Tongue (tissue), 2 donors: ENCODE data around the gene AKT3. TPM values are rescaled to one million over a fixed set of nuclear protein-coding genes. Genes with fewer than 3 reads are reported as not detected.
"Not testable (repeated sequence)": the region's sequence is repeated elsewhere in the genome, so short reads cannot be mapped to it uniquely, and the experiment has no call there.

Experiments used
- DNase-seq: peaks from one replicate; pipeline ENCODE4 v3.0.0-alpha.2; 2015
- total RNA-seq: library from RNA; depleted of rRNA; stranded (reverse); fragments of >200 nt; gene quantifications from one replicate; pipeline ENCODE4 v1.2.3, GENCODE V29; 2014

The AKT3 gene
- total RNA-seq, 1 donor from 2014 or later: 48.3 TPM

DNA sequence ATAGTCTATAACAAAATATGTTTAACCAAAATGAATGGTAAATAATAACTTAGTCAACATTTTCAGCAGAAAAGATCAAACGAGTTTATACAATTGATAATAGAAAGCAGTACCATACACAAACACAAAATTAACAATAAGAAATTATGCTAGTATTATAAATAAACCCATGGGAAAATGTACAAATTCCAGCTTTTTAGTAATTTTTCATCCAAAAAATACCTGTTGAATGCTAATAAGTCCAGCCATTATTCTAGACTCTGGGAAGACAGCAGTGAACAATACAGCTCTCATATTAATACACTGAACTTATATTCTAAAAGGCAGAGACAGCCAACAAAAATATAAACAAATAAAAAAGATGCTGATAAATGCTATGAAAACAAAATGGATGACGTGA is 66.3 kb downstream of the AKT3 start:
- DNase-seq: no peak

DNA sequence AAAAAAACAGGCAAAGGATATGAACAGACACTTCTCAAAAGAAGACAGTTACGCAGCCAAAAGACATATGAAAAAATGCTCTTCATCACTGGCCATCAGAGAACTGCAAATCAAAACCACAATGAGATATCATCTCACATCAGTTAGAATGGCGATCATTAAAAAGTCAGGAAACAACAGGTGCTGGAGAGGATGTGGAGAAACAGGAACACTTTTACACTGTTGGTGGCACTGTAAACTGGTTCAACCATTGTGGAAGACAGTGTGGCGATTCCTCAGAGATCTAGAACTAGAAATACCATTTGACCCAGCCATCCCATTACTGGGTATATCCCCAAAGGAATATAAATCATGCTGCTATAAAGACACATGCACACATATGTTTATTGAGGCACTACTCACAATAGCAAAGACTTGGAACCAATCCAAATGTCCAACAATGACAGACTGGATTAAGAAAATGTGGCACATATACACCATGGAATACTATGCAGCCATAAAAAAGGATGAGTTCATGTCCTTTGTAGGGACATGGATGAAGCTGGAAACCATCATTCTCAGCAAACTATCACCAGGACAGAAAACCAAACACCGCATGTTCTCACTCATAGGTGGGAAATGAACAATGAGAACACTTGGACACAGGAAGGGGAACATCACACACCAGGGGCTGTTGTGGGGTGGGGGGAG is 77.5 kb downstream of the AKT3 start:
- DNase-seq: not testable (repeated sequence)

DNA sequence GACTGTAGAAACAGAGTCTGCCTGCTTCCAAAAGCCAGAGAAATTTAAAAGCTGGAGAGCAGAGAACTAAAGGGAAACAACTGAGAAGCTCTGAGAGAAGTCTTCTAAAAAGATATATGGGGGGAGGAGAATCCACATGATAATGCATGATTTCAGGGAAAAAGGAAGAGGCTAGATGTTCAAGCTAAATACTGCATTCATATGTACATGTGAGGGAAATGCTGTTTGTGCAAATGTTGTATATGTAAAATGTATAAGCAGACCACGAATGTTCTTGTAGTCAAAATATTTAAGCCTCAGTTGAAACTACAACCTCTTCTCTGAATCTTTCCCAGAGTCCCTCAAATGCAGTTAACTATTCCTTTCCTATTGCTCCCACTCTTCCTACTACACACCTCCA is 79.2 kb downstream of the AKT3 start:
- DNase-seq: no peak

DNA sequence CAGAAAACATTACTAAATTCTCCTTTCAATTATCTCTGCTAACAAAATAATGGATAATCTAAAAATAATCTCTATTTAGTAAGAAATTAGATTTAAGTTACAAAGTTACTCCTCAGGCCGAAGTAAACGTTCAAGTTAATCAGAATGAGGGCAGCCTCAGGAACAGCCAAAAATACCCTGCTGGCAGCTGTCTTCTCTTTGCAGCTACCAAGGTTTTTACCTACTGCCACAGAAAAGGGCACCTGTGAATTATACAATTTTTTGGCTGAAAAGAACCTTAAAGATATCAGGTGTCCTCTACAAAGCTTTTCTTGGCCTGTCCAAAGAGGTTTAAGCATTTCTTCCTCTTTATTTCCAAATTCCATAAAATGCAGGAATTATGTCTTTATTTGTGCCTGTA is 84.4 kb downstream of the AKT3 start:
- no peak for DNase-seq

DNA sequence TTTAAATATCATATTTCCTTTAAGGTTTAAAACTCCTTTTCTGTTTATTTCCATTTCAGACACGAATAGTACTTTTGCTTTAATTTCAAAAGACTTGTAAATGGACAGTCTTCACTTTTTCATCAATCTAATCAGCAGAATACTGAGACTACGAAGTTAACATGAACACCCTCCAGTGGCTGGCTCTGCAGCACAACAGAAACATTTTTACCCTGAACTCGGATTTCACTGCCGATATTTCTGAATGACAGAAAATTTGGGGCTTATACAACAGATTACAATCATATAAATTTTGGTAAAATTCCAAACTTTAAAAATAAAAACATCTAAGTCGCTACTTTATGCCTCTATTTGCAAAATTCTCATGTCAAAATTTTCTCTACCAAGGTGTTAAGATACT is 86.2 kb downstream of the AKT3 start:
- no peak for DNase-seq

DNA sequence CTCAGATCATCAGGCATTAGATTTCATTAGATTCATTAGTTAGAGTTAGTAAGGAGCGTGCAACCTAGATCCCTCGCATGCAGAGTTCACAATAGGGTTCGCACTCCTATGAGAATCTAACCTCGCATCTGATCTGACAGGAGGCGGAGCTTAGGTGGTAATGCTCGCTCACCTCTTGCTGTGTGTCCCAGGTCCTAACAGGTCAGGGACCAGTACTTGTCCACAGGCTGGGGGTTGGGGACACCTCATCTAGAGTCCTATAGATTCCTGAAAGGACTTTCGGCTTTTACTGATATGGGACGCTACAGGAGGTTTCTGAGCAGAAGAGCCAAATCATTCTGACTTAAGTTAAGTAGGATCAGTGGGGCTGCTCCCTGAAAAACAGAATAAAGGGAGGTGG is 91.4 kb downstream of the AKT3 start:
- DNase-seq: no peak

DNA sequence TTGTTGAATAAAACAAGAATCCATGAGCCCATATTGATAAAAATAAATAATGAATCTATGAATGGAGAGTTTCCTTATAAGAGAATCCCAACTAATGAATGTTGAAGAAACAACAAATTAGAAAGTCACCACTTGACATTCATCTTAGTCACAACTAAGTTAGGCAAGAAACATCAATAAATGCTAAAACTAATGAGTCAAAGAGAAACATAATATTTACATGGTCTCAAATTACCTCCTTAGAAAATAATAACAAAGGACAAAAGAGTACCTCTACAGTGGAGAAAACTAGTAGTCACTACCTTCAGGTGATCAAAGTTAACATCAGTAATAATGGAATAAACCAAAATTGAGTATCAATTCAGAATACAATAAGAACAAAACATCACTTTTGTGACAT is 93.5 kb downstream of the AKT3 start:
- no peak for DNase-seq

DNA sequence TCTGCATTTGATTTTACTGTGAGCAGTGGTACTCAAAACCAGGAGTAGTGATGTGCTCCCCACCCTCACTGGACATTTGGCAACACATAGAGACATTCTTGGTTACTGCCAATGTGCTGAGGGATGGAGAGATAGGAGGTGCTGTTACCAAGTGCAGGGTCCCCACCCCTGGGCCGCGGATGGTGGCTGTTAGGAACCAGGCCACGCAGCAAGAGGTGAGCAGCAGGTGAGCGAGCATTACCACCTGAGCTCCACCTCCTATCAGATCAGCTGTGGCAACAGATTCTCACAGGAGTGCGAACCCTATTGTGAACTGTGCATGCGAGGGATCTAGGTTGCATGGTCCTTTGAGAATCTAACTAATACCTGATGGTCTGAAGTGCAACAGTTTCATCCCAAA is 95.7 kb downstream of the AKT3 start:
- DNase-seq: no peak

DNA sequence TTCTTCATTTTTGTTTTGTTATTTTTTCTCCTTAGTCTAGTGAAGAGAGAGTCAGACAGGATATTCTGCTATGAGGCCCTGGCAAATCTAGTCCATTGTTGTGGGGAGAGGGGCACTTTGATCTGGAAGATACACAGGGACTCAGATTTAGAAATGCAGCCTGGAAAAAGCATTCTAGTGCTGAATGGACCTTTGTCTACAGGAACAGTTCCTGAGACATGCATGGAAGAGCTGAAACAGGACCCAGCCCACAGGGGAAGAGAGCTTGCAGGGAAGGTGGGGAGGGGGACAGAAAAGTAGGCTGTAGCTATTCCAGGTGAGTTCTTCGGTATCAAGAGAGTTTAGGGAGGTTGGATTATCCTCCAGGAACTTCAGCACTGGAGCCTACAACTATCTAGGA is 98.5 kb downstream of the AKT3 start:
- DNase-seq: no peak

DNA sequence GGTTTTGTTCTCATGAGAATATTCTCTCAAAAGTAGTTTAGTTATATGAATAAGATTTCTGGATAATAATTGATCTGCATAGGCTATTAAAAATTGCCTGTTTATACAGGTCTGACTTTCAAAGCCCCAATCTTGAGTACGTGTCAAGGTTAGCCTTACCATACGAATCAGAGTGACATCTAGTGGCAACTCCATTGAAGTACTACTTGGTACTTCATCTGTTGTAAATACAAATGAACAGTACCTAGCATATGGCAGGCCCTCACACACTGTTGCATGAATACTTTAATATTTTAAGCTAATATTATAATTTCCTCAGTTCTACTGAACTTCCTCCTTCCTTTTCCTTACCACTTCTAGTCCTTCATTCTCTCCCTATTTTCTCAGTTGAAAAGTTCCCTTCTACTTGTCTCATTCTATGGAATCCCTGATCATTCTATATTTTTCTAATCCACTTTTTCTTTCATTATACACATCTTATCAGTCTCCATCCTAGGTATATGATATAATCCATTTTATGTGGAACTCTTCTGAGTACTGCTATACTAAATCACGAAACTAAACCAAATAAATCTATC is 101.2 kb downstream of the AKT3 start:
- DNase-seq: peak; percentile 80

DNA sequence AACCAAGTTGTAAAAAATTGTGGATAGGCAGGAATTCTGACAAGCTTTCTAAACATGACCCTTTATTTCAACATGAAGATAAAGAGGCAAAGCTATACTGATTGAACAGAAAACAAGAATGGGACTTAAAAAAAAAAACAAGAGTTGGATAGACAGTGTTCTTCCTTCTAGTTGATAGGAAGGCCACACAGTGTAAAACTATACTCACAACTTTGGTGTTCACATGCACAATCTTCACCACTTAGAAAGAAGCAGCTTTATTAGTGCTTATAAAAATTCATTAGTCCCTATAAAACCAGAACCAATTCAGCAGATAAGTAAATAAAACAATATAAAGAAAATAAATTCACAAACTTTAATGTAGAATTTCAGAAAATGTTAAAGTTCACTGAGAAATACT is 101.8 kb downstream of the AKT3 start:
- no peak for DNase-seq

DNA sequence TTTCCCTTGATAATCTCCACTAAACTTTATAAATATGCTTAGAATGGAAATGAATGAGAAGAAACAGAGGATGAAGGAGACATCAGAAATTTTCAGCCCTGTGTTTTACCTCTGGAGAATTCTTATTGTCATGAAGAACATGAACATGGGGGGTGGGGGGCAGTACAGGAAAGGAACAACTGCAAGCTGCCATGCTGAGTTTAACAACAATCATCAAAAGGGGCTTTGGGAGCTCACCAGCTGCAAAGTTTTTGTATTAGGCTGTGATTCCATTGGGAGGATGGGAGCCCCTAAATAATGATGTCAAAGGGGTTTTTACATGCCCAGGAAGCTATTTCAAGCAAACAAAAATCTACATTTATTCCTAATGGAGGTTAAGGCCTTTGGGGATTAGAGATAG is 103.3 kb downstream of the AKT3 start:
- DNase-seq: no peak

DNA sequence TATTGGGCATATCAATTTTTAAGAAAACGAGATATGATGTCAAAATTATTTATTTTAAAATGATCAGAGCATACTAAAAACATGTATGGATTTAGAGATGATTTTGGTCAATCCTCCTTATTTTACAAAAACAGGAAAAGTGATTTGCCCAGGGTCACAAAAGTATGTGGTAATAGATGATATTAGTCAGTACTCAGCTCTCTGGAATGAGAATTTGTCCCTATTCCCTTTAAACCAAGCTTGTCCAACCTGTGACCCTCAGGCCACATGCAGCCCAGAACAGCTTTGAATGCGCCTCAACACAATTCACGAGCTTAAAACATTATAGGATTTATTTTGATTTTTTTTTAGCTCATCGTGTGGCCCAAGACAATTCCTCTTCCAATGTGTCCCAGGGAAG is 104.7 kb downstream of the AKT3 start:
- no peak for DNase-seq

DNA sequence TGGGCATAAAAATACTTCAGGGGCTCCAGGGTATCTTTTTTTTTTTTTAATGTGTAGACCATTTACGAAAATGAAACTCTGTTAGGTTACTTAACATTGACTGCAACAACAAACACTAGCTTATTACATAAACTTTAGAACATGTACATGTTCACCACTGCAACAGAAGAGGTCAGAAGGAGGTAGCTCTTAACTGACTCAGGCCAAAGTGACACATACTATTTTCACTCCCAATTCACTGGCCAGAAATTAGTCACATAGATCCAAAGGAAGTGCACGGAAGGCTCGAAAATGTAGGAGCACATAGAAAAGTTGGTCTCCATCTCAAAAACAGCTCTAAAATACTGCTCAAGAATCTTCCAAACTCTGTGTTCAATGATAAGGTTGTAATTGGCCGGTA is 107.2 kb downstream of the AKT3 start:
- DNase-seq: no peak

DNA sequence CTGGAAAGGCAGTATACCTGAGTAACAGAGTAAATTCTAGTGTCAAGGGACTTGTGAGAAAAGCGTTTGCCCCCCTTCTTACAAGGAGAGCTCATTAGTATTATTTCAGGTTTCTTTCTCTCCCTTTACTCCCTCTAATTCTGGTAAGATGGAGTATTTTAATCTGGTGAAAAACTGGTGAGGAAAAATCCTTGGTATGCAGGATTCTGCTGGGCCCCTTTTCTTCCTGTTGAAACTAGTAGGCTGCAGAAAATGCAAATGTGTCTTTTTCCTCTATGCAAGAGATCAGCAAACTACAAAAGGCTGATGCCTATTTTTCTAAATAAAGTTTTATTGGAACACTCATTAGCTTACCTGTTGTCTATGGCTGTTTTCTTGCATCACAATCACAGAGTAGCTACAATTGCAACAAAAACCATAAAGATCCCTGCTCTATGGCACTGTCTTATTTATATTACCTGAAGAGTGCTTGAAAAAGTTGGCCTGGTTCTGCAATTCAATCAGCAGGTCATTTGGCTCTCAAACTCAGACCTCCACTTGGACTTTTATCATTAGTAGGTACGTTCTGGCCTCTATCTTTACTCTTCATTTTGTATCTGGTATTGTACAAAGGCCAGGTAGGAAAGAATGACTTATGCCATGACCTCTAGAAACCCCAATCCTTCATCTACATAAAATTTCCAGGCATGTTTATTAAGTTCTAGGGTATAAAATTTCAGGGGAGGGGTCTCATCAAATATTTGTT is 109.6 kb downstream of the AKT3 start:
- DNase-seq: no peak

DNA sequence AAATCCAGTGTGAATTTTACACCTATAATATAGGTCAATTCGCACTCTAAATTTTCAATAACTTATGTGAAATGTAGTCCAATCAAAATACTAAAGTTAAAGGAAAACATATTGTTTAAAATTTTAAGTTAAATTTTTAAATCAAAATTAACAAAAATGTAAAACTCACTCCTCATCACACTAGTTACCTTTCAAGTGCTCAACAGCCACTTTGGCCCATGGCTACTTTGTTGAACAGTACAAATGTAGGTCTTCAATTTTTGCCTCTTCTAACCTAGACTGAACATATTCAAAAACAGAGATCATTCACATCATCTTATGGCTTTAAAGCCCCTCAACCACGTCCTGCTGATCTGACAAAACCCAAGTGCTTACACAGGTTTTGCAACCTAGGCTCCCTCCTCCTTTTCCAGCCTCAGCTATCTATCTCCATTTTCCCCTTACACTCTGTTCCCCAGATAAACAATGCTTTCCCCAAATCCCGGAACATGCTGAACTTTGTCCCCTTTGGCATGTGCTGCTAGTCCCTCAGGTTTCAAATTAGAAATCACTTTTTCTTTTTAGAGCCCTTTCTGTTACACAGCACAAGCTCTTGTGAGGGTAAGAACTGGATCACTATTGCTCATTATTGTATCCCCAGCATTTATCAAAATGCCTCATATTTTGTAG is 110.6 kb downstream of the AKT3 start:
- no peak for DNase-seq

DNA sequence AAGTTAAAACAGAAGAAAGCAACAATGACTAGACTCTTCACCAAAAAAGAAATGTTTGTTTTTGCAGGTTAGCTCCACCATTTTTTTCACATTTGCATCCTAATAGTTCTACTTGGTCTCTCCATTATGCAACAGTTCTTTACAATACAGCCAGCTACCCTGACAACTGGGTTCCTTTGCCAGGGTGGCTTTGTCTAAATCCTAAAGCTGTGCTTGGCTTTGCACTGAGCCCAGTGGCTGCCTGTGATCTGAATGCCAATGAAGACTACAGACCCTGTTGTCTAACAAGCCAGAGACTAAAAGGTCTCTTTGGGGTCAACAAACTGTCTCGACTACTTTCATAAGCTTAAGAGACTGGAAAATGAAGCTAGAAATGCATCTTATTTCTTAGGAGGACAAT is 112.0 kb downstream of the AKT3 start:
- peak; percentile 14 for DNase-seq

DNA sequence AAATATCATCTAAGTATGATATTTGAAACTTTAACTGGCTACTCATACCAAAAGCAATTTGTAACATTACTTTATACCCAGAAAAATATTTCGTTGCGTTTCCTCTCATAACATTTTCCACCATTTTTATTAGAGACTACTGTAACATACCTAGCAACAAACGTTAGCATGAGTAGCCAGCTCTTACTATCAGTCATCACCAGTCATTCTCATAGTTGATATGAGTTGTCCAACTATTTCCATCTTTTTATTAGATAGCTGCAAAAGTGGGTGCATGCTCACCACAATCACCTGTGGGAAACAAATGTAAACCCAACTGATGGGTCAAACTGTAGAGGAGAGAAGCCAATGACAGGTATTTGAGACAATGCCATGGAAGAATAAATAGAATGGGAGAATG is 114.6 kb downstream of the AKT3 start:
- no peak for DNase-seq

DNA sequence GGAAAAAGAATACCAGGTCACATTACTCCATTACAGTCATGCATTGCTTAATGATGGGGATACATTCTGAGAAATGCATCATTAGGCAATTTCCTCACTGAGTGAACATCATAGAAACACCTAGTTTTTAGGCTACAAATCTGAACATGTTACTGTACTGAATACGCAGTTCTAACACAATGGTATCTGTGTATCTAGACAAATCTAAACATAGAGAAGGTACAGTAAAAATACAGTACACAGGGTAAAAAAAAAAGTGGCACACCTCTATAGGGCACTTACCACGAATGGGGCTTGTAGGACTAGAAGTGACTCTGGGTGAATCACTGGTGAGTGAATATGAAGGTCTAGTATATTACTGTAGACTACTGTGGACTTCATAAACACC is 115.7 kb downstream of the AKT3 start:
- DNase-seq: no peak

DNA sequence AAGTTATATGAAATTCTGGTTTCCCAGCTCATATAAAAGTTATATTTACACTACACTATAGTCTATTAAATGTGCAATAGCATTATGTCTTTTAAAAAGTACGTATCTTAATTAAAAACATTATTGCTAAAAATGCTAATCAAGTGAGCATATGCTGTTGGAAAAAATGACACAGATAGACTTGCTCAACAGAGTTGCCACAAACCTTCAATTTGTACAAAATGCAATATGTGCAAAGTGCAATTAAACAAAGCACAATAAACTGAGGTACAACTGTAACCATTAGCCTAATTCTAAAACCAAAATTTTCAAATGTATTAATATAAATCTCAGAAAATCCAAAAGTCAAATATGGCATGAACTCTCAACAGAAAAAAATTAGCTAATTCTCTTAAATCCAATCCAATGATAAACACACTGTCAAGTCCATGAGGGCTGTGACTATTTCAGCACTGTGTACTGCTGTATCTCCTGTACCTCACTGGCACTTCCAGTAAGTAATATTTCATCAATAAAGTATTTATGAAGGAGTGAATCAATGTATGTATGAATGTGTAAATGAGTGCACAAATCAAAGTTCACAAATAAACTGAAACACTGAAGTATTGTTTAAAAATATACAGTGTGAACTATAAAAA is 116.3 kb downstream of the AKT3 start:
- DNase-seq: no peak

DNA sequence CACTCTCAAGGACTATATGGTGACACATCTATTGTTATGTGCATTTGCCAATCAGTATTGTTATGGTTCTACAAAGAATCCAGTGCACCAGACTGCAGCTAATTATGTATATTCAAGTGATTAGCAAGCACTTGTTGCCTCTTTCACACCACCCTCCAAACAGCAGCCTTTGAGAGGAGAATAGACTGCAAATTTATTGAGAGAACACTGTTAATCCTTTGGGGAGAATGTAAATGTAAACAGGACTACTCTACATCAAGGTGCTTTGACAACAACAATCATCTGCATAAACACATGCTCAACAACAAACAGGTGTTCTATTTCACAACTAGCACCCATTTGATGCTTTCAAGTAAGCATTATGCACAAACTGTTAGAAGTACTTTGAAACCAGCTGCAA is 117.4 kb downstream of the AKT3 start:
- DNase-seq: no peak

DNA sequence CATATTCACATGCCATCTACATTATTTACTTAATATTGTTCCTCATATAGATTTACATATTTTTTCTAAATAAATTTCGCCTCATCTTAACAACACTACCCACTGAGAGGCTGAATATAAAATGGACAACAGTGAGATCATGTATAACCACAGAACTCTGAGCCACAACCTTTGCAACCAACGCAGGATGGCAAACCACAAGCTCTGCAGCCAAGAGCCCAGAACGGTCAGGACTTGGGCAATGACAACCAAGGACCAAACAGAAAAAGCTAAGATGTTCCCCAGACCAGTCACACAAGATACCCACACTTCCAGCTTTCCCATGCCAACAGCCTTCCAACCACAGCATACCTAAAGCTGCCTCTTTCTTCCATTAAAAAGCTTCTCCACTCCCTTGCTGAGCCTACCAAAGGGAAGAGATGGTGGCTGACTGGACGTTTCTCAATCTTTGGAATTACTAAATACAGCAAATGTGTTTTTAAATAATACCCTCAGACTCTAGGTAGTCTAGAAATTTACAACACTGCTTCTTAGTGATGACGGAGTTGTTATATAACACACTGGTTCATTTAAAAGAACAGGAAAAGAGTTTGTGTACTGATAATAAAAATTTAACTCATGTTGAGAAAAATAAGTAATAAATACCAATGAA is 117.9 kb downstream of the AKT3 start:
- DNase-seq: no peak
